Measurements from ENCODE around the gene METAP1D.

DNA sequence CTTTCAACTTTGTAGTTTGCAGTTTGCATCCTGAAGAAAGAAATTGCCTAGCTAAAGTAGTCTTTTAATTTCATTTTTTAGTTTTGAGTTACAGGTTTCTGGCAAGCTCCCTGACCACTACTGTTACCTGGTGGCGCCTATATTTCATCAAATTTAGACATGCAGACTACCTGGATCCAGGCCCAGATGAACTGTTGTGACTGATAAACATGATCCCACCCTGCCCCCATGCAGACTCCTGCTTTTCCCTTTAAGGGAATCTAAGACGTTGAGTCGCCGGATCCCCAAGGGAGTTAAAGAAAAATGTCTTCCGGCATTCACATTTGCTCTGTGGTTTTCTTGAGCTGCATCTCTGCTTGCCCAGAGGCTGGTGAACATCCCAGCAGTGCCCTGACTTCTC lies 22.2 kb downstream of the METAP1D start:
- TF ChIP-seq, protein P1, sequence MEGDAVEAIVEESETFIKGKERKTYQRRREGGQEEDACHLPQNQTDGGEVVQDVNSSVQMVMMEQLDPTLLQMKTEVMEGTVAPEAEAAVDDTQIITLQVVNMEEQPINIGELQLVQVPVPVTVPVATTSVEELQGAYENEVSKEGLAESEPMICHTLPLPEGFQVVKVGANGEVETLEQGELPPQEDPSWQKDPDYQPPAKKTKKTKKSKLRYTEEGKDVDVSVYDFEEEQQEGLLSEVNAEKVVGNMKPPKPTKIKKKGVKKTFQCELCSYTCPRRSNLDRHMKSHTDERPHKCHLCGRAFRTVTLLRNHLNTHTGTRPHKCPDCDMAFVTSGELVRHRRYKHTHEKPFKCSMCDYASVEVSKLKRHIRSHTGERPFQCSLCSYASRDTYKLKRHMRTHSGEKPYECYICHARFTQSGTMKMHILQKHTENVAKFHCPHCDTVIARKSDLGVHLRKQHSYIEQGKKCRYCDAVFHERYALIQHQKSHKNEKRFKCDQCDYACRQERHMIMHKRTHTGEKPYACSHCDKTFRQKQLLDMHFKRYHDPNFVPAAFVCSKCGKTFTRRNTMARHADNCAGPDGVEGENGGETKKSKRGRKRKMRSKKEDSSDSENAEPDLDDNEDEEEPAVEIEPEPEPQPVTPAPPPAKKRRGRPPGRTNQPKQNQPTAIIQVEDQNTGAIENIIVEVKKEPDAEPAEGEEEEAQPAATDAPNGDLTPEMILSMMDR (conservative IDR thresholded peaks at IDR 0.05), result no peak
- TF ChIP-seq EZH2 (IDR thresholded peaks at IDR 0.05; ENCODE audit: low read depth), result no peak

Measured in PC-9 (cell line).